DOHH2 (cell line): Measurements from ENCODE around the gene STXBP5L.

Experiments
- CTCF ChIP-seq: fragments of 200-600 bp; sonication (generic); IDR thresholded peaks from one replicate; pipeline ENCODE4 v1.5.1; 2014; ENCODE audit warnings: antibody characterized with exemption, mild to moderate bottlenecking, low read depth, low read length; ENCODE audit not compliant: poor library complexity, severe bottlenecking
- EZH2phosphoT487 ChIP-seq: fragments of 200-600 bp; sonication (generic); IDR thresholded peaks from 2 replicates; pipeline ENCODE4 v1.6.1; 2017; ENCODE audit warnings: borderline replicate concordance, mild to moderate bottlenecking, antibody characterized with exemption, low read length, moderate library complexity, mixed read lengths

- TF ChIP-seq CTCF, result no peak
- TF ChIP-seq EZH2phosphoT487, result no peak
Observed at GRCh38 chr3:120879411-120879810, 28.6 kb upstream of the STXBP5L start.
